ENCODE data around the gene SLC17A5.

SLC17A5 gene

DNA sequence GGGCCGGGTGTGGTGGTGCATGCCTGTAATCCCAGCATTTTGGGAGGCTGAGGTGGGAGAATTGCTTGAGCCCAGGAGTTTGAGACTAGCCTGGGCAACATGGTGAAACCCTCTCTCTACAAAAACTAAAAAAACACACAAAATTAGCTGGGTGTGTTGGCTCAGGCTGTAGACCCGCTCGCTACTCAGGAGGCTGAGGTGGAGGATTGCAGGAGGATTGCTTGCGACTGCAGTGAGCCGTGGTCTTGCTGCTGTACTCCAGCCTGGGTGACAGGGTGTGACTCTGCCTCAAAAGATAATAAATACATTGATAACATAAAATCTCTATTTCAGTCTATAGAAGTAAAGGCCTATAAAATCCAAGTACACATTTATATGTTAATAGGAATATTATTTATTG, 49.3 kb downstream of the SLC17A5 start:
- Histone ChIP-seq H3K9ac (no peak overlapping the region), H4K20me1 (ENCODE audit: insufficient read depth) (no peaks in the 10 kb centered on the region), H3K27me3 (ENCODE audit: insufficient read depth, low read depth) (no peaks in the 10 kb centered on the region), H3K79me2 (ENCODE audit: insufficient read depth, low read depth) (no peaks in the 10 kb centered on the region), H3K36me3 (ENCODE audit: insufficient read depth) (no peaks in the 10 kb centered on the region), H2AFZ (ENCODE audit: low read depth) (no peak overlapping the region), H3K27ac (no peak overlapping the region), H3K4me3 (IDR thresholded peaks at IDR 0.05; ENCODE audit: insufficient read depth, low read depth, low read length) (no peak overlapping the region), H3K4me2 (no peak overlapping the region), H3K4me1 (ENCODE audit: low read depth, poor library complexity, severe bottlenecking) (peaks cover 6% of the 10 kb centered on the region)
- TF ChIP-seq, protein P1, sequence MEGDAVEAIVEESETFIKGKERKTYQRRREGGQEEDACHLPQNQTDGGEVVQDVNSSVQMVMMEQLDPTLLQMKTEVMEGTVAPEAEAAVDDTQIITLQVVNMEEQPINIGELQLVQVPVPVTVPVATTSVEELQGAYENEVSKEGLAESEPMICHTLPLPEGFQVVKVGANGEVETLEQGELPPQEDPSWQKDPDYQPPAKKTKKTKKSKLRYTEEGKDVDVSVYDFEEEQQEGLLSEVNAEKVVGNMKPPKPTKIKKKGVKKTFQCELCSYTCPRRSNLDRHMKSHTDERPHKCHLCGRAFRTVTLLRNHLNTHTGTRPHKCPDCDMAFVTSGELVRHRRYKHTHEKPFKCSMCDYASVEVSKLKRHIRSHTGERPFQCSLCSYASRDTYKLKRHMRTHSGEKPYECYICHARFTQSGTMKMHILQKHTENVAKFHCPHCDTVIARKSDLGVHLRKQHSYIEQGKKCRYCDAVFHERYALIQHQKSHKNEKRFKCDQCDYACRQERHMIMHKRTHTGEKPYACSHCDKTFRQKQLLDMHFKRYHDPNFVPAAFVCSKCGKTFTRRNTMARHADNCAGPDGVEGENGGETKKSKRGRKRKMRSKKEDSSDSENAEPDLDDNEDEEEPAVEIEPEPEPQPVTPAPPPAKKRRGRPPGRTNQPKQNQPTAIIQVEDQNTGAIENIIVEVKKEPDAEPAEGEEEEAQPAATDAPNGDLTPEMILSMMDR (conservative IDR thresholded peaks at IDR 0.05; ENCODE audit: low read depth, low read length) = no peak

DNA sequence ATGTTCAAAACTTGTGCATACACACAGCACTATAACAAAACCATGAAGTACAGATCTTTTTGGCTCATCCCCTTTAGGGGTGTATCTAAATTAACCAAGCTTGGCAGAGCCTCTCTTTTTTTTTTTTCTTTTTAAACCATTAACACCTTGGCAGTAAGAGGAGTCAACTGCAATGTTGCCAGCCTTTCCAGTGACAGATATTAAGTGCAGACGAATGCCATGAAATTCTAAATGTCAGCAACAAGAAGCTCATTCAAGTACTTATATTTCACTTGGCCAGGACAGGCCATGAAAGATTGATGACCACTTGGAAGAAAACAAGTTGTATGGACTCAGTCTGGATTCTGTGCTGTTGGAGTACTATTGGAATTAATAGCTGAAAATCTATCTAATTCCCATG, 49.8 kb downstream of the SLC17A5 start:
- no peak overlapping the region for H3K4me3 ChIP-seq (IDR thresholded peaks at IDR 0.05; ENCODE audit: insufficient read depth, low read depth, low read length)
- H3K4me2 ChIP-seq = no peak overlapping the region
- H4K20me1 ChIP-seq (ENCODE audit: insufficient read depth) = no peaks in the 10 kb centered on the region
- H3K36me3 ChIP-seq (ENCODE audit: insufficient read depth) = no peaks in the 10 kb centered on the region
- no peaks in the 10 kb centered on the region for H3K27me3 ChIP-seq (ENCODE audit: insufficient read depth, low read depth)
- H3K27ac ChIP-seq = no peak overlapping the region
- no peak overlapping the region for H3K9ac ChIP-seq
- no peaks in the 10 kb centered on the region for H3K79me2 ChIP-seq (ENCODE audit: insufficient read depth, low read depth)
- no peak overlapping the region for H2AFZ ChIP-seq (ENCODE audit: low read depth)
- TF ChIP-seq, protein P1 (conservative IDR thresholded peaks at IDR 0.05; ENCODE audit: low read depth, low read length) = no peak
- H3K4me1 ChIP-seq (ENCODE audit: low read depth, poor library complexity, severe bottlenecking) = peaks cover 6% of the 10 kb centered on the region

DNA sequence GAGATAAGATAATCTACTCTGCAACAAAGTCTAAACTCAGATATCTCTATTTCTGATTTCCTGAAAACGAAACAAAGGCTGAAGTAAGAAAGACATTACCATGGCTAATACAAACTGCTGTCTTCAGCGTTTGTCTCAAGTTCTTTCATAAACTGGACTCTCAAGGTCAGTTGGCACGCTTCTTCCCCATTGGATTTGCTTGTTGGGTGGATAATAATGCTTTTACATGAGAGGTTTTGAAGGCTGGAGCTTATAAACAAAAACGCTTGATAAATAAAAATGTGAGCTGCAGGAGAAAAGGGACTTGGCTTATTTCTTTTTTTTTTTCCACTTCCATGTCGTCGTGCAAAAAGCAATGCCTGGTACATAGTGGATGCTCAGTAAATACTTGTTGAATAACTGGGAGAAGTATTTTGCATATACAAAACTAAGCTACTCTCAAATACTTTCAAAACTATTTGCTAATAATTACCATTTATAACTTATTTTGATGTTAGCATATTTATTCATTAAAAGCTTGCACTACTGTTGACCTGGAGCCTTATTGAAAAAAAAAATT, 67.3 kb downstream of the SLC17A5 start:
- H2AFZ ChIP-seq (ENCODE audit: low read depth) = peak overlapping the region; percentile 62; the same call in 1 of the 2 replicates

DNA sequence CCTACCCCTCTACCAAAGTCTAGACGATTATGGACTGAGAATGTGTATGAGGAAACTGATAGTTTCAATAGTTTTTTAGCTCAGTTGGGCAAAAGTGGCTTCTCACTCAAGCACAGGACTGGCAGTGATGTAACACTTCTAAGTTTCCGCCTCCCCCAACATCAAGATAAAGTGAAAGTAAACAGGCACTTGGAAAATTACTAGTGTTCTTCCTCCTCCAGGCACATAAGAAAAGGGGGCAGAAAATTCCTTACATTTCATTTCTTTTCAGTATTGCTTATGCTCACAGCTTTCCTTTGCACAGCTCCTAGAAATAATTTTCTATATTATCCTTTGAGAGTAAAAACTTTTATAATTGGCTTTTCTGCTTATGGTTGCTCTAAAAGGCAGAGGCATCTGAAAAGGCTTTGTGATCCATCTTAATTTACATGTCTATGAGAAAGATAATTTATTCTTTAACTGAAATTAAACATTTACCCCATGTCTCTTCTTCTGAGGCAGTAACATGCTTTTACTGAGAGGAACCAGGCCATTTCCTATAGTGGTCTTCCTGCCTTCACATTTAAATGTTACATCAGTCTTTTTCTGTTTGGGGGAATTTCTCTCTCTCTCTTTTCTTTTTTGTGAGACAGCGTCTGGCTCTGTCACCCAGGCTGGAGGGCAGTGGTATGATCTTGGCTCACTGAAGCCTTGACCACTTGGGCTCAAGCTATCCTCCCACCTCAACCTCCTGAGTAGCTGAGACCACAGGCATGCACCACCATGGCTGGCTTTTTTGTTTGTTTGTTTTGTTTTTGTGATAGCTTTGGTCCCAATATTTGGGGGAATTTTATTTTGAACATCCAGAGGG, 68.0 kb downstream of the SLC17A5 start:
- no peaks in the 10 kb centered on the region for H4K20me1 ChIP-seq (ENCODE audit: insufficient read depth)
- H3K36me3 ChIP-seq (ENCODE audit: insufficient read depth) = no peaks in the 10 kb centered on the region
- peak overlapping the region; percentile 84 for H3K27ac ChIP-seq
- peak overlapping the region; percentile 59 for H3K9ac ChIP-seq
- H3K4me3 ChIP-seq (IDR thresholded peaks at IDR 0.05; ENCODE audit: insufficient read depth, low read depth, low read length) = no peak overlapping the region
- no peaks in the 10 kb centered on the region for H3K27me3 ChIP-seq (ENCODE audit: insufficient read depth, low read depth)
- no peaks in the 10 kb centered on the region for H3K79me2 ChIP-seq (ENCODE audit: insufficient read depth, low read depth)
- TF ChIP-seq, protein P1 (conservative IDR thresholded peaks at IDR 0.05; ENCODE audit: low read depth, low read length) = no peak
- peak overlapping the region; percentile 94 for H3K4me2 ChIP-seq
- H3K4me1 ChIP-seq (ENCODE audit: low read depth, poor library complexity, severe bottlenecking) = peaks cover 39% of the 10 kb centered on the region
- H2AFZ ChIP-seq (ENCODE audit: low read depth) = peak overlapping the region; percentile 62

More for the DNA sequence above, 67.3 kb downstream of the SLC17A5 start:
- Histone ChIP-seq H3K27me3 (ENCODE audit: insufficient read depth, low read depth) (no peaks in the 10 kb centered on the region), H3K4me1 (ENCODE audit: low read depth, poor library complexity, severe bottlenecking) (peaks cover 33% of the 10 kb centered on the region), H3K4me3 (IDR thresholded peaks at IDR 0.05; ENCODE audit: insufficient read depth, low read depth, low read length) (no peak overlapping the region), H4K20me1 (ENCODE audit: insufficient read depth) (no peaks in the 10 kb centered on the region), H3K9ac (peak overlapping the region; percentile 59), H3K36me3 (ENCODE audit: insufficient read depth) (no peaks in the 10 kb centered on the region), H3K4me2 (peak overlapping the region; percentile 94), H3K79me2 (ENCODE audit: insufficient read depth, low read depth) (no peaks in the 10 kb centered on the region), H3K27ac (peak overlapping the region; percentile 84)
- TF ChIP-seq, protein P1 (conservative IDR thresholded peaks at IDR 0.05; ENCODE audit: low read depth, low read length) = no peak
